HepG2 (cell line): ENCODE data around the gene MED9. TPM values are rescaled to one million over a fixed set of nuclear protein-coding genes. Genes with fewer than 3 reads are reported as not detected.

ENCODE experiments used
- HNRNPH1 ChIP-seq: fragments of 200-400 bp; formaldehyde crosslinking; optimal IDR thresholded peaks from 2 replicates; pipeline ENCODE3; 2017; ENCODE audit warnings: mild to moderate bottlenecking, low read depth, low read length
- KDM3A ChIP-seq: IDR thresholded peaks from 2 replicates; pipeline ENCODE4 v1.6.1; 2018; ENCODE audit warnings: low read depth, missing compliant biosample characterization
- MED1 ChIP-seq: sonication (generic); formaldehyde crosslinking; IDR thresholded peaks from 2 replicates; pipeline ENCODE4 v1.4.0; 2020; ENCODE audit warnings: missing genetic modification reagents
- MEIS1 ChIP-seq: sonication (generic); formaldehyde crosslinking; IDR thresholded peaks from 2 replicates; pipeline ENCODE4 v1.9.0; 2021; ENCODE audit warnings: mild to moderate bottlenecking, missing genetic modification reagents, moderate library complexity, borderline replicate concordance
- PBX3 ChIP-seq: sonication (generic); formaldehyde crosslinking; IDR thresholded peaks from 2 replicates; pipeline ENCODE4 v1.8.1; 2023; ENCODE audit warnings: missing genetic modification reagents, inconsistent platforms, borderline replicate concordance
- PLSCR1 ChIP-seq: sonication (generic); formaldehyde crosslinking; IDR thresholded peaks from 2 replicates; pipeline ENCODE4 v1.5.0; 2020; ENCODE audit warnings: missing genetic modification reagents, mild to moderate bottlenecking, borderline replicate concordance
- SIX4 ChIP-seq: sonication (generic); formaldehyde crosslinking; IDR thresholded peaks from 2 replicates; pipeline ENCODE4 v1.4.0; 2020; ENCODE audit warnings: missing genetic modification reagents
- SOX13 ChIP-seq, 3 experiments: fragments of 450-650 bp in 1 of 3; sonication (generic) in 1 of 3; formaldehyde crosslinking in 1 of 3; IDR thresholded peaks in 2 of 3; conservative IDR thresholded peaks in 1 of 3; 2 replicates each; pipeline versions ENCODE4 v1.5.0 to v1.6.1; 2016 to 2020; ENCODE audit warnings: antibody characterized with exemption in 1 of 3, mild to moderate bottlenecking in 1 of 3, missing compliant biosample characterization in 1 of 3, missing genetic modification reagents in 1 of 3, moderate library complexity in 1 of 3
- STAT6 ChIP-seq: sonication (generic); formaldehyde crosslinking; IDR thresholded peaks from 2 replicates; pipeline ENCODE4 v1.4.0; 2020; ENCODE audit warnings: missing genetic modification reagents, mild to moderate bottlenecking, borderline replicate concordance
- TCF7L2 ChIP-seq: IDR thresholded peaks from 2 replicates; pipeline ENCODE4 v1.6.1; 2011; ENCODE audit warnings: mild to moderate bottlenecking, low read depth, low read length, moderate library complexity
- TP53 ChIP-seq: sonication (generic); formaldehyde crosslinking; conservative IDR thresholded peaks from 2 replicates; pipeline ENCODE4 v1.4.0; 2020; ENCODE audit warnings: missing genetic modification reagents
- ZFAT ChIP-seq: sonication (generic); formaldehyde crosslinking; conservative IDR thresholded peaks from 2 replicates; pipeline ENCODE4 v1.8.1; 2023; ENCODE audit warnings: missing genetic modification reagents, inconsistent platforms
- ZNF34 ChIP-seq: sonication (generic); formaldehyde crosslinking; IDR thresholded peaks from 2 replicates; pipeline ENCODE4 v1.4.0; 2020; ENCODE audit warnings: mild to moderate bottlenecking, missing genetic modification reagents, borderline replicate concordance
- ZNF432 ChIP-seq: sonication (generic); formaldehyde crosslinking; IDR thresholded peaks from 2 replicates; pipeline ENCODE4 v1.5.0; 2020; ENCODE audit warnings: missing genetic modification reagents, mild to moderate bottlenecking, borderline replicate concordance
- ZNF782 ChIP-seq: sonication (generic); formaldehyde crosslinking; IDR thresholded peaks from 2 replicates; pipeline ENCODE4 v1.4.0; 2020; ENCODE audit warnings: missing genetic modification reagents, mild to moderate bottlenecking, borderline replicate concordance
- polyA plus RNA-seq, 8 experiments: library from polyadenylated mRNA; depleted of rRNA in 3 of 8; stranded (reverse) in 7 of 8; unstranded in 1 of 8; fragments of >200 nt; fragmentation: Illumina TruSeq in 4 of 8; extraction: Trizol in 4 of 8; gene quantifications; 2 replicates each; pipeline versions ENCODE4 v1.2.1 to v1.2.3, GENCODE V29; 2011 to 2016; ENCODE audit warnings: low read depth in 4 of 8, missing spikeins in 1 of 8, mixed read lengths in 1 of 8; ENCODE audit not compliant: insufficient read depth in 1 of 8
- total RNA-seq, 5 experiments: library from RNA; depleted of rRNA; stranded (reverse); fragments of >200 nt; fragmentation: Illumina TruSeq; extraction: Trizol; gene quantifications; 2 replicates each; pipeline ENCODE4 v1.2.3, GENCODE V29; 2016; ENCODE audit warnings: low read depth in 1 of 5
- TF ChIP-seq, protein P1 (sequence below): IDR thresholded peaks from 2 replicates; pipeline ENCODE4 v1.6.1; 2016; ENCODE audit warnings: low read depth, control low read depth
- TF ChIP-seq, protein P2 (sequence below): sonication (generic); formaldehyde crosslinking; IDR thresholded peaks from 2 replicates; pipeline ENCODE4 v1.4.0; 2020; ENCODE audit warnings: missing genetic modification reagents

Gene MED9
- total and polyA plus RNA-seq, 2 of the 13 experiments (the other 11 are each of a cell fraction or from before 2014, with no cell fraction given), result 11.9 to 15.1 TPM

- no peak for TF ChIP-seq PBX3
- TF ChIP-seq TP53 (CRISPR knock-in tag), result no peak
- TF ChIP-seq ZNF782, result no peak
- TF ChIP-seq, protein P1, sequence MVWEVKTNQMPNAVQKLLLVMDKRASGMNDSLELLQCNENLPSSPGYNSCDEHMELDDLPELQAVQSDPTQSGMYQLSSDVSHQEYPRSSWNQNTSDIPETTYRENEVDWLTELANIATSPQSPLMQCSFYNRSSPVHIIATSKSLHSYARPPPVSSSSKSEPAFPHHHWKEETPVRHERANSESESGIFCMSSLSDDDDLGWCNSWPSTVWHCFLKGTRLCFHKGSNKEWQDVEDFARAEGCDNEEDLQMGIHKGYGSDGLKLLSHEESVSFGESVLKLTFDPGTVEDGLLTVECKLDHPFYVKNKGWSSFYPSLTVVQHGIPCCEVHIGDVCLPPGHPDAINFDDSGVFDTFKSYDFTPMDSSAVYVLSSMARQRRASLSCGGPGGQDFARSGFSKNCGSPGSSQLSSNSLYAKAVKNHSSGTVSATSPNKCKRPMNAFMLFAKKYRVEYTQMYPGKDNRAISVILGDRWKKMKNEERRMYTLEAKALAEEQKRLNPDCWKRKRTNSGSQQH, result peak; percentile 31; the same call in 1 of the 2 replicates
- no peak for TF ChIP-seq ZNF34
- peak; percentile 90 for TF ChIP-seq SIX4
- TF ChIP-seq KDM3A, result peak; percentile 90
- no peak for TF ChIP-seq HNRNPH1
- TF ChIP-seq STAT6 (CRISPR knock-in tag), result peak; percentile 94
- TF ChIP-seq ZFAT, result no peak
- no peak for TF ChIP-seq PLSCR1 (CRISPR knock-in tag)
- TF ChIP-seq, protein P2, sequence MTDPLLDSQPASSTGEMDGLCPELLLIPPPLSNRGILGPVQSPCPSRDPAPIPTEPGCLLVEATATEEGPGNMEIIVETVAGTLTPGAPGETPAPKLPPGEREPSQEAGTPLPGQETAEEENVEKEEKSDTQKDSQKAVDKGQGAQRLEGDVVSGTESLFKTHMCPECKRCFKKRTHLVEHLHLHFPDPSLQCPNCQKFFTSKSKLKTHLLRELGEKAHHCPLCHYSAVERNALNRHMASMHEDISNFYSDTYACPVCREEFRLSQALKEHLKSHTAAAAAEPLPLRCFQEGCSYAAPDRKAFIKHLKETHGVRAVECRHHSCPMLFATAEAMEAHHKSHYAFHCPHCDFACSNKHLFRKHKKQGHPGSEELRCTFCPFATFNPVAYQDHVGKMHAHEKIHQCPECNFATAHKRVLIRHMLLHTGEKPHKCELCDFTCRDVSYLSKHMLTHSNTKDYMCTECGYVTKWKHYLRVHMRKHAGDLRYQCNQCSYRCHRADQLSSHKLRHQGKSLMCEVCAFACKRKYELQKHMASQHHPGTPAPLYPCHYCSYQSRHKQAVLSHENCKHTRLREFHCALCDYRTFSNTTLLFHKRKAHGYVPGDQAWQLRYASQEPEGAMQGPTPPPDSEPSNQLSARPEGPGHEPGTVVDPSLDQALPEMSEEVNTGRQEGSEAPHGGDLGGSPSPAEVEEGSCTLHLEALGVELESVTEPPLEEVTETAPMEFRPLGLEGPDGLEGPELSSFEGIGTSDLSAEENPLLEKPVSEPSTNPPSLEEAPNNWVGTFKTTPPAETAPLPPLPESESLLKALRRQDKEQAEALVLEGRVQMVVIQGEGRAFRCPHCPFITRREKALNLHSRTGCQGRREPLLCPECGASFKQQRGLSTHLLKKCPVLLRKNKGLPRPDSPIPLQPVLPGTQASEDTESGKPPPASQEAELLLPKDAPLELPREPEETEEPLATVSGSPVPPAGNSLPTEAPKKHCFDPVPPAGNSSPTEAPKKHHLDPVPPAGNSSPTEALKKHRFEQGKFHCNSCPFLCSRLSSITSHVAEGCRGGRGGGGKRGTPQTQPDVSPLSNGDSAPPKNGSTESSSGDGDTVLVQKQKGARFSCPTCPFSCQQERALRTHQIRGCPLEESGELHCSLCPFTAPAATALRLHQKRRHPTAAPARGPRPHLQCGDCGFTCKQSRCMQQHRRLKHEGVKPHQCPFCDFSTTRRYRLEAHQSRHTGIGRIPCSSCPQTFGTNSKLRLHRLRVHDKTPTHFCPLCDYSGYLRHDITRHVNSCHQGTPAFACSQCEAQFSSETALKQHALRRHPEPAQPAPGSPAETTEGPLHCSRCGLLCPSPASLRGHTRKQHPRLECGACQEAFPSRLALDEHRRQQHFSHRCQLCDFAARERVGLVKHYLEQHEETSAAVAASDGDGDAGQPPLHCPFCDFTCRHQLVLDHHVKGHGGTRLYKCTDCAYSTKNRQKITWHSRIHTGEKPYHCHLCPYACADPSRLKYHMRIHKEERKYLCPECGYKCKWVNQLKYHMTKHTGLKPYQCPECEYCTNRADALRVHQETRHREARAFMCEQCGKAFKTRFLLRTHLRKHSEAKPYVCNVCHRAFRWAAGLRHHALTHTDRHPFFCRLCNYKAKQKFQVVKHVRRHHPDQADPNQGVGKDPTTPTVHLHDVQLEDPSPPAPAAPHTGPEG (CRISPR knock-in tag), result no peak
- TF ChIP-seq TCF7L2, result peak; percentile 94
- TF ChIP-seq MED1, result peak; percentile 94
- TF ChIP-seq SOX13 (IDR thresholded peaks at IDR 0.05), result peak; percentile 87
- peak in 1 of 2 experiments; percentile 95; a peak in 2 of 4 replicates for TF ChIP-seq SOX13 (CRISPR knock-in tag; conservative IDR thresholded peaks at IDR 0.05 in 1 of 2, IDR thresholded peaks at IDR 0.05 in 1 of 2)
- no peak for TF ChIP-seq ZNF432 (CRISPR knock-in tag)
- peak; percentile 100 for TF ChIP-seq MEIS1 (CRISPR knock-in tag)
Observed at GRCh38 chr17:17533901-17534441, 57.2 kb downstream of the MED9 start (continued).
